GM21526 (cell line): ENCODE data around the gene P4HA2.

ENCODE experiments used
- ATAC-seq: cut with Tn5 transposase; IDR thresholded peaks from one replicate; pipeline ENCODE4 v1.9.1; 2021; ENCODE audit warnings: moderate library complexity; ENCODE audit not compliant: unreplicated experiment, low FRiP score

P4HA2 gene

DNA sequence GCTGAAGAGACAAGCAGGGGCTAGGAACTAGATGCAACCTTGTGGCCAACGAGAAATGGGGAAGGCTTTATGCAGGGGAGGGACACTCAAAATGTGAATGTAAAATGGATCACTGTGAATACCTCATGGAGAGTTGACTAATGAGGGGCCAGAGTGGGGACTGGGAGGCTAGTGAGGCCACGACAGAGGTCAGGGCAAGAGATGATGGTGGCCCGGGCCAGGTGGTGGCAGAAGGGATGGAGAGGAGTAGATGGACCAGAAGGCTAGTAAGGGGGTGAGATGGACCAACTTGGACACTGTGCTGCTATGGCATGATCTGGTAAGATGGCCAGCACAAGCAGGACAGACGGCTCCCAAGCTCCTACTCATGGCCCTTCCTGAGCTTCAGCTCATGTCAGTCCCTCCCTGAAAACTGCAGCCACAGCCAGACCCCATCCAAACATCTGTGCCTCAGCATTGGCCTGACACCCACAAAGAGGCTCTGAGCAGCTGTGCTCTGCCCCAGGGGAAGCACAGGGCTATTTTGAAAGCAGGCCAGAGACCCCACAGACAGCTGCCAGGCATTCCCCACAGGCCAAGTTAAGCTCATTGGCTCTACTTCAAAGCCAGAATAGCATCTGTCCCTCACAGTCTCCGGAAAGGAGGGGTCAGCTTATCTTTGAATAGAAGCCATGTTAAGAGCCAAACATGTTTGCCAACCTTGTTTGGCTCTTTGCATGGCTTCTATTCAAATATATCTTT lies 22.1 kb downstream of the P4HA2 start:
- no peak for ATAC-seq

- no peak for ATAC-seq
These were observed 23.1 kb downstream of the P4HA2 start for GRCh38 chr5:132204371-132205135.

- no peak for ATAC-seq
These were observed 23.7 kb downstream of the P4HA2 start for GRCh38 chr5:132203916-132204315.

DNA sequence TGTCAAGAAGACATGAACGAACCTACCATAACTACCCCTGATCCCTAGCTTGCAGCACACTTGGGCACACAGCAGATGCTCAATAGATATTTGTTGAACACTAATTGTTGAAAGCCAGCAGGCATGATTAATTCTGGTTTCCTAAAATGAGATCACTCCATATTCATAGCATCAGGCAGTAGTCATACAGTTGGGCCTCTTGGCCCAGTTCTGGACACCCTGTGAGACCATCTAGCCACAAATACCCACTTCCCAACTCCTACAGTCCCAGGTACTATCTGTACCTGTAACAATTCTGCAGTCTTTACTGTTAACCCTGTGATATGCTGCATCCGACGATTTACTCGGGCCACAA lies 24.2 kb downstream of the P4HA2 start:
- no peak for ATAC-seq

DNA sequence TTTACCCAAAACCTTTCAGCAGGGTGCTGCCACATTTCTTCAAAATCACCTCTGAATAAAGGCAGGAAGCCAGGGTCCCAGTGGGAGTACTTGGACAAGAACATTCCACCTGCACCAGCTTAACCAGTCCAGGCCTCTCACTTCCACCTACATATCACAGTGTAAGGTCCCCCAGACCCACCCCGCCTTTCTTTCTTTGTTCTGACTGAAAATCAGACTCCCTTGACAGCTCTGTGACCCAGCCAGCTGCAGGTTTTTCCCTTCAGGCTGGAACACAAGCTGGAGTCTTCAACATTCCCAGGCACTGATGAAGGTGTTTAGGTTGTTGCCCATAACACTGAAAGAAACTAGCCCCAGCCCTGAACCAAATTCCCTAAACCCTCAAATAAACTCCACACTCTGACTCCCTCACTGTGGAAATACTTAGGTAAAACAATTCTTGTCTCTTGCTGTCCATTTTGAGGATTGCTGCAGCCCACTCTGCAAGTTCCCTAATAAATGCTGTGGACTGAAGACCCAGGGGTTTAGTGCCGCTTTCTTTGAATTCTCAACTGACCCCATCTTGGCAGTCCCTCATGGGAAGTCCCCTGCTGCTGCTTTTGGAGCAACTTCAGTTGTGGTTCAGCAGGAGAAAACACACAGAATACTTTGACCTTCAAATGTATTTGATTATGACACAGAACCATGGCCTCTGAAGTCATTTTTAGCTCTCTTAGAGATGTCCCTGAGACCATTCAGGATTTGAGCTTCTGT lies 24.8 kb downstream of the P4HA2 start:
- no peak for ATAC-seq

DNA sequence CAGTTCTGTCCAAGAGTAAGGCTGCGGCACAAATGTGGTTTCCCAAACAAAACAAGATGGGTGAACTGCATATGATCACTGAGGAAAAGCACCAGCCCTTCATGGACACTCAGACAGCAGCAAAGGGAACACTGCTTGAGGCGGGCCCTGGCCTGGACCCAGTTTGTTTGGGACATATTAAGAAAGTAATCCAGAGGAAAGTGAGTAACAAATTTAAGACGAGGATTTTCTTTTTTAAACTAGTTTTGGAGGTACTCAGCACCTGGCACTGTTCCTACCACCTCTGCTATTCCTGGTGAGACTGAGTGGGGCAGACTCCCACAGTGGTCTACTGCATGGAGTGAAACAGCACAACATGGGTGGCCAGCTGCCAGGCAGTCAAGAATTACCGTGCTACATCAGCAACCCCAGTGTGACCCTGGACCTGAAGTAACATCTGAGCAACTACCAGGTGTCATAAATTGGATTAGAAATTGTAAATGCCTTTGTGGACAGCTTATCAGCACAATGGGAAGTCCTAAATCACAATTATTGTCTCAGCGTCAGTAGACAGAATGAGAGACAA lies 28.5 kb downstream of the P4HA2 start:
- no peak for ATAC-seq

GRCh38 chr5:132198571-132198970 lies 29.1 kb downstream of the P4HA2 start:
- ATAC-seq: no peak

GRCh38 chr5:132195727-132196126 lies 31.9 kb downstream of the P4HA2 start:
- ATAC-seq: no peak

GRCh38 chr5:132193165-132193694 lies 34.4 kb downstream of the P4HA2 start:
- no peak for ATAC-seq

DNA sequence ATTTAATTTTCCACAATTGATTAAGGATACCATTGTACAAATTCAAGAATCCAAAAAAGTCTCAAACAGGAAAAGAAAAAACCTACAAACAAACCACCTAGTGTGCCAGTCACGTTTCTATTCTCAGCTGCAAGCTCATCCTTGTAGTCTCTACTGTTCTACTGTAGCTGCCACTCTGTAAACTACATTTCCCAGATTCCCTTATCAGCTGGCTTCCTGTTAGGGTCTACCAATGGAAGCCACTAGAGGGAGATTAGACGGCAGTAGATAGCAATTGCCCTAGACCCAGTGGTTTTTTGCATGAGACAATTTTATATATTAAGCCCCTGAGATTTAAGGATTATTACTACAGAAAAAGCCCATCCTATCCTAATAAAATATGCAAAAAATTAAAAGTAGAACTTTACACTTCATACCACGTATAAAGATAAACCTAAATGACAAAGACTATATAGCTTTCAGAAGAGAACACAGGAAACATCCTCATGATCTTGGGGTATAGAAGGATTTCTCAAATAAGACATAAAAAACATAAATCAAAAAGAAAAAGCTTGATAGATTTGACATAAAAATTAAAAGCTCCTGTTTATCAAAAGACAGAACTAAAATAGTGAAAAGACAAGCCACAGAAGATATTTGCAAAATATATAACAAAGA lies 37.4 kb downstream of the P4HA2 start:
- peak; percentile 90 for ATAC-seq

GRCh38 chr5:132184588-132184987 lies 43.1 kb downstream of the P4HA2 start:
- no peak for ATAC-seq

DNA sequence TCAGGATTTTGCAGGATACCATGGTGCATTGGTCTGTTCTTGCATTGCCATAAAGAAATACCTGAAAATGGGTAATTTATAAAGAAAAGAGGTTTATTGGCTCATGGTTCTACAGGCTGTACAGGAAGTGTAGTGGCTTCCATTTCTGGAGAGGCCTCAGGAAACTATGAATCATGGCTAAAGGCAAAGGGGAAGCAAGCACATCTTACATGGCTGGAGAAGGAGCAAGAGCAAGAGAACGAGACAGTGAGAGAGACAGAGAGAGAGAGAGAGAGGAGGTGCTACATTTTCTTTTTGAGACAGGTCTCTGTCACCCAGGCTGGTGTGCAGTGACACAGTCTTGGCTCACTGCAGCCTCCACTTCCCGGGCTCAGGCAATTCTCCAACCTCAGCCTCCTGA lies 43.9 kb downstream of the P4HA2 start:
- no peak for ATAC-seq

DNA sequence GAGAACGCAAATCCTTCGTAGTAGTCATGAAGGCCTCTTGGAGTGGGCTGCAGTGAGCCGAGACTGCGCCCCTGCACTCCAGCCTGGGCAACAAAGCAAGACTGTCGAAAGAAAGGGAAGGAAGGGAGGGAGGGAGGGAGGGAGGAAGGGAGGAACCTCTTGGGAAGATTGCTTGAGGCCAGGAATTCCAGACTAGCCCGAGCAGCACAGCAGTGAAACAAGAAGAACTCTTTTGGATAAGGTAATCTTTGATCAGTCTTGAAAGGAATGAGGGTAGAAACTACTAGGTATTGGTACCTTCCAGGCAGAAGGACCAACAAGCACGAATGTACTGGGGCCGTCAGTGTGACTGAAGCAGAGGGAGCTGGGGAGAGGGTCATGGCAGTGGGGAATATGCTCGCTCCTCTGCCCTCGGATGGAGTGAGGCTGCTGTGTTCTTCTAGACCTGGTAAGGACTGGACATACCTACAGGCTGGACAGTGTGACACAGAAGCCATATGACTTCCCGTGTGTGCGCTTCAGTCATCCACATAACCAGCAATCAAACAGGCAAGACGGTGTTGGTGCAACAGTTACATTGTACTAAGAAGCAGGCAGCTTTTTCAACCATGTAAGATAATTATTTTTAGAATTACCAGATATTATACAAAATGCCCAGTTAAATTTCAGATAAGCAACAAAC lies 45.2 kb downstream of the P4HA2 start:
- no peak for ATAC-seq

DNA sequence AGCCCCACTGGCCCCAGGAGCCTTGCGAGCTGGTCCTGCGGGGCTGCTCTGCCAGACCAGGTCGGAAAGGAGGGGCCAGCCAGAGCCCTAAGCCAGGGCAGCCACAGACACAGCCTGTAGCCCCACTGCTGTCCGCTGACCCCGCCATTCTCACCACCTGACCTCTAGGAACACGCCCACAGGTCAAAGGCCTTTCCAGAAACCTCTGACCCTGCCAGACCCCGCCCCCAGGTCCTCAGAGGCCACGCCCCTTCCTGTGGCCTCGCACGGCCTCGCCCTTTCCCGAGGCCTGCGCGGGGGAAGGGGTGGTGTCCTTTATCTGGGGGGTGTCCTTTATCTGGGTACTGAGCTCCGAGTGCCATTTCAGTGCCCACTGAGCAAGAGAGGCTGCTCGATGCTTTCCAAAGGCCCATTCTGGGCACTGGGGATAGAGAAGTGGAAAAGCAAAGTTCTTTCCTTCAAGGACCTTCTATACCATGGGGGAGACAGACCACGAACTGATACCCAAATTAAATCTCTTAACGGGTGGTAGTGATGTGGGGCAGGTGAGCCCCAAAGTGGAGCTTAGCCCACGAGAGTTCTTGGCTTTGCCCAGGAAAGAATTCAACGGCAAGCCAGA lies 46.5 kb downstream of the P4HA2 start:
- ATAC-seq: no peak

GRCh38 chr5:132180134-132180745 lies 47.4 kb downstream of the P4HA2 start:
- ATAC-seq: no peak

GRCh38 chr5:132179405-132179804 lies 48.2 kb downstream of the P4HA2 start:
- ATAC-seq: no peak

DNA sequence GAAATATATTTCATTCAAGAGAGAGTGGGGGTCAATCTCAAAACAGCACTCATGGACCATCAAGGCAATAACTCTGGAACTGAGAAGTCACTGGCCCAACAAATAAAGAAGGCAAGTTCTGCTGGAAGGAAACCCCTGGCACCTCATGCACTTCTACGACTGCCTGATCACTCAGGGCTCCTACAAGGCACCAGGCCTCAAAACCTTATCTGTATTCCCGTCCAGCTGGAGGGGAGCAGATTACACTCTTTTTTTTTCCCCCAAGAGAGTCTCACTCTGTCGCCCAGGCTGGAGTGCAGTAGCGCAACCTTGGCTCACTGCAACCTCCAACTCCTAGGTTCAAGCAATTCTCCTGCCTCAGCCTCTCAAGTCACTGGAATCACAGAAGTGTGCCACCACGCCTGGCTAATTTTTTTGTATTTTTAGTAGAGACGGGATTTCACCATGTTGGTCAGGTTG lies 49.9 kb downstream of the P4HA2 start:
- no peak for ATAC-seq

- ATAC-seq: peak; percentile 59
These were observed 50.7 kb downstream of the P4HA2 start for GRCh38 chr5:132176987-132177386.

GRCh38 chr5:132176521-132176945 lies 51.1 kb downstream of the P4HA2 start:
- ATAC-seq: peak; percentile 38
